K562 (cell line): ENCODE results near the gene GAK. TPM values are rescaled to one million over a fixed set of nuclear protein-coding genes. Genes with fewer than 3 reads are reported as not detected.
A peak's percentile ranks its signal among the peaks of the same experiment; 100 is the strongest.

Source experiments
- ATAC-seq: fragments of 200-7000 bp; cut with Tn5 transposase; 3 replicates; pipeline ENCODE4 v1.9.1; 2020; ENCODE audit warnings: moderate library complexity
- BruUV-seq: library from RNA; stranded (reverse); fragments of 400-500 nt; replicated peaks from 2 replicates; lab custom pipeline; 2021; lab: Mats Ljungman, UMichigan
- CTCF ChIA-PET: fragments of 300-600 bp; formaldehyde crosslinking; extraction: SDS; loops from one replicate; lab custom pipeline; 2021; ENCODE audit warnings: low intra/inter-chr PET ratio; lab: Yijun Ruan, JAX
- POLR2A ChIA-PET: fragments of 300-600, 350-650 bp; sonication (Branson Sonifier 250); formaldehyde crosslinking; extraction: SDS; loops from one replicate; lab custom pipeline; 2021; ENCODE audit warnings: antibody characterized with exemption, inconsistent platforms; lab: Yijun Ruan, JAX
- DNase-seq, 4 experiments: peaks; one replicate each; pipeline versions ENCODE4 v3.0.0 to v3.0.0-alpha.2; 2011 to 2018; ENCODE audit warnings: low spot score in 3 of 4, mixed read lengths in 3 of 4; ENCODE audit errors: extremely low read depth in 1 of 4
- FAIRE-seq: peaks from 2 replicates; lab custom pipeline; 2011; peaks lifted over from hg19 to GRCh38; lab: Jason Lieb, UNC
- H2AFZ ChIP-seq: 2 replicates; pipeline ENCODE4 v1.6.0; 2011; ENCODE audit warnings: low read depth, low read length, control low read depth, inconsistent platforms
- H3K27ac ChIP-seq: fragments of 200-600 bp; 3 replicates; pipeline ENCODE4 v1.8.0; 2011; ENCODE audit warnings: low read depth, mild to moderate bottlenecking, control low read depth, inconsistent platforms, low read length, moderate library complexity, mixed read lengths; ENCODE audit errors: extremely low read depth
- H3K27me3 ChIP-seq, 2 experiments: fragments of 300-600 bp in 1 of 2; 2 replicates in 1 of 2; 3 replicates in 1 of 2; pipeline versions ENCODE4 v1.6.0 to v1.8.0; 2011; ENCODE audit warnings: inconsistent platforms in 2 of 2, low read length in 2 of 2, mild to moderate bottlenecking in 1 of 2, mixed read lengths in 1 of 2, moderate library complexity in 1 of 2; ENCODE audit not compliant: control insufficient read depth in 2 of 2, insufficient read depth in 2 of 2
- H3K36me3 ChIP-seq: fragments of 300-600 bp; 3 replicates; pipeline ENCODE4 v1.8.0; 2011; ENCODE audit warnings: mild to moderate bottlenecking, low read length, inconsistent platforms; ENCODE audit not compliant: control insufficient read depth, insufficient read depth
- H3K4me1 ChIP-seq, 2 experiments: fragments of 200-600 bp in 1 of 2; replicated peaks in 1 of 2; 2 replicates in 1 of 2; 3 replicates in 1 of 2; pipeline versions ENCODE4 v1.5.1 to v1.8.0; 2011; ENCODE audit warnings: inconsistent platforms in 2 of 2, low read length in 2 of 2, mild to moderate bottlenecking in 1 of 2, mixed read lengths in 1 of 2, moderate library complexity in 1 of 2; ENCODE audit not compliant: control insufficient read depth in 2 of 2, insufficient read depth in 2 of 2
- H3K4me2 ChIP-seq: 2 replicates; pipeline ENCODE4 v1.6.1; 2011; ENCODE audit warnings: low read length, control low read depth, inconsistent platforms, mixed read lengths; ENCODE audit not compliant: insufficient read depth
- H3K4me3 ChIP-seq: fragments of 200-600 bp; sonication (generic), shearing (Covaris generic); 2 replicates; pipeline ENCODE4 v1.5.1; 2016; ENCODE audit warnings: control low read depth, inconsistent platforms
- H3K79me2 ChIP-seq: fragments of 200-600 bp; 3 replicates; pipeline ENCODE4 v1.8.0; 2011; ENCODE audit warnings: low read length, inconsistent platforms; ENCODE audit not compliant: control insufficient read depth, insufficient read depth
- H3K9ac ChIP-seq, 2 experiments: 2 replicates each; pipeline versions ENCODE4 v1.6.0 to v1.6.1; 2011; ENCODE audit warnings: low read depth in 2 of 2, low read length in 2 of 2, control low read depth in 1 of 2, inconsistent platforms in 1 of 2, mild to moderate bottlenecking in 1 of 2, mixed read lengths in 1 of 2; ENCODE audit not compliant: insufficient read depth in 1 of 2
- H3K9me1 ChIP-seq: one replicate; pipeline ENCODE4 v1.6.0; 2011; ENCODE audit warnings: inconsistent platforms, mild to moderate bottlenecking, low read length, moderate library complexity; ENCODE audit not compliant: control insufficient read depth, insufficient read depth
- H3K9me3 ChIP-seq: replicated peaks from 2 replicates; pipeline ENCODE4 v1.5.1; 2011; ENCODE audit warnings: low read depth, low read length, inconsistent platforms; ENCODE audit not compliant: control insufficient read depth, insufficient read depth
- H4K20me1 ChIP-seq: replicated peaks from 2 replicates; pipeline ENCODE4 v1.6.1; 2011; ENCODE audit warnings: low read length, inconsistent platforms, mixed read lengths; ENCODE audit not compliant: control insufficient read depth, insufficient read depth
- BCOR ChIP-seq: fragments of 450-650 bp; IDR thresholded peaks from 2 replicates; pipeline ENCODE4 v1.6.1; 2016
- ETS2 ChIP-seq: IDR thresholded peaks from 2 replicates; pipeline ENCODE4 v1.6.1; 2016; ENCODE audit warnings: borderline replicate concordance, missing genetic modification characterization, mild to moderate bottlenecking, moderate library complexity, missing compliant biosample characterization; ENCODE audit not compliant: poor library complexity, severe bottlenecking
- ETV6 ChIP-seq, 3 experiments: fragments of 150-350 bp in 1 of 3; sonication (generic) in 1 of 3; formaldehyde crosslinking in 1 of 3; IDR thresholded peaks; 2 replicates each; pipeline versions ENCODE4 v1.6.1 to v1.8.0; 2014 to 2022; ENCODE audit warnings: borderline replicate concordance in 2 of 3, low read depth in 2 of 3, antibody characterized with exemption in 1 of 3, low read length in 1 of 3, mild to moderate bottlenecking in 1 of 3, missing genetic modification reagents in 1 of 3
- POLR2G ChIP-seq: fragments of 200-400 bp; formaldehyde crosslinking; IDR thresholded peaks from 2 replicates; pipeline ENCODE4 v1.6.1; 2017; ENCODE audit warnings: low read depth, mild to moderate bottlenecking, antibody characterized with exemption, low read length, moderate library complexity
- ZNF175 ChIP-seq: fragments of 200-800 bp; sonication (Bioruptor generic); IDR thresholded peaks from 2 replicates; pipeline ENCODE4 v1.6.1; 2016; ENCODE audit warnings: low read depth, mild to moderate bottlenecking, missing genetic modification characterization, missing compliant biosample characterization
- WGBS: fragments of 100-300 bp; shearing (Covaris generic); methylation state at CpG from one replicate; pipeline ENCODE4 v1.1.6; 2016; ENCODE audit warnings: low coverage, mixed read lengths; ENCODE audit not compliant: insufficient coverage; ENCODE audit errors: missing lambda C conversion rate; 5-methylcytosine and 5-hydroxymethylcytosine counted together
- in situ Hi-C: fragments of 300-500 bp; cut with MboI; formaldehyde crosslinking; loops from 4 replicates; pipeline ENCODE4 v1.15.0; 2018; ENCODE audit warnings: inconsistent platforms, mixed read lengths
- intact Hi-C: fragments of 100-400 bp; cut with micrococcal nuclease; formaldehyde crosslinking; loops from 2 replicates; pipeline ENCODE4 v1.14.2; 2022
- polyA plus RNA-seq, 8 experiments: library from polyadenylated mRNA; depleted of rRNA in 4 of 8; stranded (reverse) in 5 of 8; unstranded in 3 of 8; fragments of >200 nt; fragmentation: Nextera tagmentation in 2 of 8; fragmentation: Illumina TruSeq in 1 of 8; extraction: Ambion mirVana in 2 of 8; extraction: Trizol in 1 of 8; gene quantifications; 2 replicates each; pipeline versions ENCODE4 v1.2.1 to v1.2.3, GENCODE V29; 2011 to 2014; ENCODE audit warnings: inconsistent platforms in 1 of 8, missing spikeins in 1 of 8
- total RNA-seq, 7 experiments: library from RNA; depleted of rRNA in 6 of 7; stranded (reverse); fragments of >200 nt in 6 of 7; fragmentation: Illumina TruSeq in 2 of 7; extraction: Trizol in 2 of 7; gene quantifications; 2 replicates each; pipeline versions ENCODE4 v1.2.1 to v1.2.3, GENCODE V29; 2011 to 2021; ENCODE audit warnings: low replicate concordance in 1 of 7
- TF ChIP-seq, protein P1 (sequence below): IDR thresholded peaks from 2 replicates; pipeline ENCODE4 v1.6.1; 2016; ENCODE audit warnings: missing genetic modification characterization, missing compliant biosample characterization

Gene GAK
- total and polyA plus RNA-seq, 9 of the 15 experiments (the other 6 are each of a cell fraction or from before 2014, with no cell fraction given) = 1.3 to 102 (median 16.2) TPM

DNA sequence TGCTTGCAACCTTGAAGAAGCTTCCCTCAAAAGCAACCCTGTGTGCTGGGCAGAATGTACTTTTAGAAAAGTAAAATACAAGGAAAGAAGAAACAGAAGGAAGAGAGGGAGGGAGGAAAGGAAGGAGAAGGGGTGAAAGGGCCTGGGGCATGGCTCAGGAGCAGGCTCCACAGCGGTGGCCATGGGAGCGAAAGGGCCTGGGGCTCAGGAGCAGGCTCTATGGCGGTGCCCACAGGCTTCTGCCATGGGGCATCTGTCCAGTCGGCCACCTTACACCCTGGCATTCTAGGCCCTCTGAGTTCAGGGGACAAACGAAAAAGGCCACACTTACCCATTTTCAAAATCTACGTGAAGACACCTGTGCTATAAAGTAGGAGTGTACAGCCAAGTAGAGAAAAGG lies 31.4 kb downstream of the GAK start:
- no peak overlapping the region for H3K27ac ChIP-seq
- H3K79me2 ChIP-seq = no peaks in the 10 kb centered on the region
- 88% methylated on average over 4 of the region's 6 CpGs for WGBS
- H3K4me2 ChIP-seq = no peak overlapping the region
- no peak overlapping the region for H3K4me3 ChIP-seq
- intact Hi-C loops (no loop called here), in situ Hi-C loops (no loop called here)
- H3K9me3 ChIP-seq = no peaks in the 10 kb centered on the region
- ATAC-seq (no peak), DNase-seq (no peak), FAIRE-seq (no peak)
- no peak overlapping the region for H3K9ac ChIP-seq
- no peak overlapping the region for H2AFZ ChIP-seq
- H3K9me1 ChIP-seq = no peaks in the 10 kb centered on the region
- ChIA-PET POLR2A (interaction anchor here (1.5 kb wide), 1 partner anchor 9 kb away, joined by 4 read pairs; no protein-coding TSS in a partner anchor), CTCF (no interaction called here)
- no peaks in the 10 kb centered on the region for H4K20me1 ChIP-seq
- no peaks in the 10 kb centered on the region for H3K27me3 ChIP-seq
- H3K4me1 ChIP-seq = peaks cover 0 to 38% of the 10 kb centered on the region in 2 experiments; a peak in 2 of 5 replicates
- BruUV-seq = no TSS peak
- peaks cover 67% of the 10 kb centered on the region; the same call in 2 of the 3 replicates for H3K36me3 ChIP-seq
- TF ChIP-seq ETS2 (no peak), ZNF175 (CRISPR knock-in tag) (no peak), ETV6 (IDR thresholded peaks at IDR 0.05; ENCODE audit: borderline replicate concordance in 1 of 2, low read depth in 2 of 2, low read length in 1 of 2) (no peak), ETV6 (CRISPR knock-in tag; IDR thresholded peaks at IDR 0.05; ENCODE audit: borderline replicate concordance) (no peak), BCOR (no peak)

GRCh38 chr4:900073-900472 lies 32.0 kb downstream of the GAK start:
- TF ChIP-seq, protein P1, sequence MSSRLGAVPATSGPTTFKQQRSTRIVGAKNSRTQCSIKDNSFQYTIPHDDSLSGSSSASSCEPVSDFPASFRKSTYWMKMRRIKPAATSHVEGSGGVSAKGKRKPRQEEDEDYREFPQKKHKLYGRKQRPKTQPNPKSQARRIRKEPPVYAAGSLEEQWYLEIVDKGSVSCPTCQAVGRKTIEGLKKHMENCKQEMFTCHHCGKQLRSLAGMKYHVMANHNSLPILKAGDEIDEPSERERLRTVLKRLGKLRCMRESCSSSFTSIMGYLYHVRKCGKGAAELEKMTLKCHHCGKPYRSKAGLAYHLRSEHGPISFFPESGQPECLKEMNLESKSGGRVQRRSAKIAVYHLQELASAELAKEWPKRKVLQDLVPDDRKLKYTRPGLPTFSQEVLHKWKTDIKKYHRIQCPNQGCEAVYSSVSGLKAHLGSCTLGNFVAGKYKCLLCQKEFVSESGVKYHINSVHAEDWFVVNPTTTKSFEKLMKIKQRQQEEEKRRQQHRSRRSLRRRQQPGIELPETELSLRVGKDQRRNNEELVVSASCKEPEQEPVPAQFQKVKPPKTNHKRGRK (tag) = no peak
- peak; percentile 32; the same call in 1 of the 2 replicates for TF ChIP-seq POLR2G
- no peak for DNase-seq
- no peaks in the 10 kb centered on the region; the same call in 1 of the 2 replicates for H4K20me1 ChIP-seq
- peaks cover 0 to 37% of the 10 kb centered on the region in 2 experiments; a peak in 2 of 5 replicates for H3K4me1 ChIP-seq
- no peaks in the 10 kb centered on the region for H3K9me3 ChIP-seq
- no peaks in the 10 kb centered on the region for H3K79me2 ChIP-seq
- FAIRE-seq = no peak
- no peak overlapping the region for H3K4me2 ChIP-seq
- POLR2A ChIA-PET = interaction anchor here (1.5 kb wide), 1 partner anchor 10 kb away, joined by 4 read pairs; no protein-coding TSS in a partner anchor
- no peak overlapping the region for H3K9ac ChIP-seq
- H3K4me3 ChIP-seq = no peak overlapping the region
- H3K36me3 ChIP-seq = peaks cover 73% of the 10 kb centered on the region; the same call in 2 of the 3 replicates
- no peak for ATAC-seq
- no peaks in the 10 kb centered on the region for H3K27me3 ChIP-seq
- intact Hi-C loops = no loop called here
- no peak overlapping the region for H3K27ac ChIP-seq
- 97% methylated on average over 16 of the region's 26 CpGs for WGBS
- CTCF ChIA-PET = no interaction called here
- no peak overlapping the region for H2AFZ ChIP-seq
- in situ Hi-C loops = no loop called here
- BruUV-seq = no TSS peak
- no peaks in the 10 kb centered on the region for H3K9me1 ChIP-seq
